Stomach smooth muscle (tissue), 2 donors: ENCODE data around the gene ZNF385B.

Experiments
- H3K27ac ChIP-seq: one replicate; pipeline ENCODE4 v1.7.0; 2013; ENCODE audit warnings: mild to moderate bottlenecking, low read length, inconsistent platforms
- H3K27me3 ChIP-seq, 2 donors: one replicate each; pipeline ENCODE4 v1.7.0; 2013; ENCODE audit warnings: low read length in 2 of 2; ENCODE audit not compliant: insufficient read depth in 2 of 2, control insufficient read depth in 1 of 2
- H3K36me3 ChIP-seq, 2 donors: one replicate each; pipeline ENCODE4 v1.7.0; 2013; ENCODE audit warnings: low read length in 2 of 2; ENCODE audit not compliant: control insufficient read depth in 2 of 2, insufficient read depth in 2 of 2
- H3K4me1 ChIP-seq: one replicate; pipeline ENCODE4 v1.7.0; 2013; ENCODE audit warnings: low read length; ENCODE audit not compliant: control insufficient read depth, insufficient read depth
- H3K4me3 ChIP-seq, 2 donors: one replicate each; pipeline ENCODE4 v1.7.0; 2013; ENCODE audit warnings: low read length in 2 of 2
- H3K9ac ChIP-seq, 2 donors: one replicate each; pipeline ENCODE4 v1.7.0; 2013; ENCODE audit warnings: low read length in 2 of 2, mild to moderate bottlenecking in 1 of 2
- H3K9me3 ChIP-seq, 2 donors: one replicate each; pipeline ENCODE4 v1.7.0; 2013; ENCODE audit warnings: low read length in 2 of 2; ENCODE audit not compliant: control insufficient read depth in 2 of 2
- donor health status: healthy.
- donor health status: Pancreatic carcinoma.

ZNF385B gene

GRCh38 chr2:179606141-179606540 lies 255.3 kb downstream of the ZNF385B start:
- Histone ChIP-seq H3K4me1 (no peaks in the 10 kb centered on the region), H3K9me3 (no peaks in the 10 kb centered on the region), H3K36me3 (no peaks in the 10 kb centered on the region), H3K27me3 (no peaks in the 10 kb centered on the region), H3K9ac (no peak overlapping the region), H3K27ac (no peak overlapping the region), H3K4me3 (no peak overlapping the region)

- Histone ChIP-seq H3K9ac (no peak overlapping the region), H3K4me3 (no peak overlapping the region), H3K27me3 (no peaks in the 10 kb centered on the region), H3K9me3 (no peaks in the 10 kb centered on the region), H3K27ac (no peak overlapping the region), H3K4me1 (no peaks in the 10 kb centered on the region), H3K36me3 (no peaks in the 10 kb centered on the region)
Measured at GRCh38 chr2:179605341-179605740, 256.1 kb downstream of the ZNF385B start.

GRCh38 chr2:179604598-179604997 lies 256.8 kb downstream of the ZNF385B start:
- H3K4me1 ChIP-seq: no peaks in the 10 kb centered on the region
- H3K27ac ChIP-seq: no peak overlapping the region
- no peaks in the 10 kb centered on the region for H3K9me3 ChIP-seq
- H3K9ac ChIP-seq: no peak overlapping the region
- no peaks in the 10 kb centered on the region for H3K36me3 ChIP-seq
- H3K4me3 ChIP-seq: no peak overlapping the region
- no peaks in the 10 kb centered on the region for H3K27me3 ChIP-seq

GRCh38 chr2:179602452-179602851 lies 259.0 kb downstream of the ZNF385B start:
- Histone ChIP-seq H3K4me3 (no peak overlapping the region), H3K4me1 (no peaks in the 10 kb centered on the region), H3K9ac (no peak overlapping the region), H3K36me3 (no peaks in the 10 kb centered on the region), H3K9me3 (no peaks in the 10 kb centered on the region), H3K27me3 (no peaks in the 10 kb centered on the region), H3K27ac (no peak overlapping the region)

GRCh38 chr2:179596018-179596417 lies 265.4 kb downstream of the ZNF385B start:
- no peaks in the 10 kb centered on the region for H3K9me3 ChIP-seq
- no peaks in the 10 kb centered on the region for H3K4me1 ChIP-seq
- no peak overlapping the region for H3K27ac ChIP-seq
- H3K4me3 ChIP-seq: no peak overlapping the region
- H3K36me3 ChIP-seq: no peaks in the 10 kb centered on the region
- no peak overlapping the region for H3K9ac ChIP-seq
- no peaks in the 10 kb centered on the region for H3K27me3 ChIP-seq

- no peaks in the 10 kb centered on the region for H3K36me3 ChIP-seq
Measured at GRCh38 chr2:179595284-179595683, 266.1 kb downstream of the ZNF385B start.

GRCh38 chr2:179594268-179595112 lies 266.9 kb downstream of the ZNF385B start:
- Histone ChIP-seq H3K36me3 (no peaks in the 10 kb centered on the region), H3K4me3 (no peak overlapping the region), H3K4me1 (no peaks in the 10 kb centered on the region), H3K27ac (no peak overlapping the region), H3K9ac (no peak overlapping the region), H3K27me3 (no peaks in the 10 kb centered on the region), H3K9me3 (no peaks in the 10 kb centered on the region)

More at GRCh38 chr2:179595284-179595683, 266.1 kb downstream of the ZNF385B start:
- Histone ChIP-seq H3K4me1 (no peaks in the 10 kb centered on the region), H3K9me3 (no peaks in the 10 kb centered on the region), H3K27ac (no peak overlapping the region), H3K9ac (no peak overlapping the region), H3K4me3 (no peak overlapping the region), H3K27me3 (no peaks in the 10 kb centered on the region)

GRCh38 chr2:179593323-179593722 lies 268.1 kb downstream of the ZNF385B start:
- Histone ChIP-seq H3K27ac (no peak overlapping the region), H3K36me3 (no peaks in the 10 kb centered on the region), H3K9ac (no peak overlapping the region), H3K4me3 (no peak overlapping the region), H3K9me3 (no peaks in the 10 kb centered on the region), H3K27me3 (no peaks in the 10 kb centered on the region), H3K4me1 (no peaks in the 10 kb centered on the region)

GRCh38 chr2:179592167-179592936 lies 269.1 kb downstream of the ZNF385B start:
- no peak overlapping the region for H3K9ac ChIP-seq
- H3K27me3 ChIP-seq: no peaks in the 10 kb centered on the region
- no peak overlapping the region for H3K27ac ChIP-seq

GRCh38 chr2:179591690-179592089 lies 269.7 kb downstream of the ZNF385B start:
- H3K9ac ChIP-seq: no peak overlapping the region
- H3K27me3 ChIP-seq: no peaks in the 10 kb centered on the region
- H3K36me3 ChIP-seq: no peaks in the 10 kb centered on the region
- H3K4me1 ChIP-seq: no peaks in the 10 kb centered on the region
- H3K9me3 ChIP-seq: no peaks in the 10 kb centered on the region
- no peak overlapping the region for H3K27ac ChIP-seq
- H3K4me3 ChIP-seq: no peak overlapping the region

More at GRCh38 chr2:179592167-179592936, 269.1 kb downstream of the ZNF385B start:
- no peaks in the 10 kb centered on the region for H3K36me3 ChIP-seq
- no peaks in the 10 kb centered on the region for H3K4me1 ChIP-seq
- H3K9me3 ChIP-seq: no peaks in the 10 kb centered on the region
- no peak overlapping the region for H3K4me3 ChIP-seq
